Stromal cell of bone marrow (primary cell): ENCODE data around the gene ILK.

ENCODE experiments used
- DNase-seq: peaks from one replicate; pipeline ENCODE4 v3.0.0-alpha.2; 2012; ENCODE audit warnings: low read depth

The ILK gene

DNA sequence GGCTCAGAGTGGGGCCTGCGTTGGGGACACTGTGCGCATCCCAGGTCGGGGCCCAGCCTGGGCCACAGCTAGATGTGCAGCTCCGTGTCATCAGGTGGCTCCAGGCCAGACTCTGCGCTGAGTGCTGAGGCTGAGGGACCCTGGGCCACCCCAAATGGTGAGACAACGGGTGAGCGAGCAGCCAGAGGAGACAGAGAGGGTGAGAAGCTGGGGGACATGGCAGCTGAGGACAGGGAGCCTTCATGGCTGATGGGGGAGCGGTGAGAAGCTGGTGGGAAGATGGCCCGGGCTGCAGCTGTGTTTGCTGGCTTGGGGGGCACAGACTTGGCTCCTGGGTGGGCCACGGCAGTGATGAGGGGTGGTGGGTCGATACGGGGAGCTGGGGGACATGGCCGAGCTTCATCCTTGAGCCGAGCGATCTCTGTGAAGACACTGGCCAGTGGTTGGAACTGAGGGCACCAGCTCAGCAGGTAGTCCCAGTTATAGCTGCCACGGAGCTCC lies 18.2 kb downstream of the ILK start:
- DNase-seq = no peak

DNA sequence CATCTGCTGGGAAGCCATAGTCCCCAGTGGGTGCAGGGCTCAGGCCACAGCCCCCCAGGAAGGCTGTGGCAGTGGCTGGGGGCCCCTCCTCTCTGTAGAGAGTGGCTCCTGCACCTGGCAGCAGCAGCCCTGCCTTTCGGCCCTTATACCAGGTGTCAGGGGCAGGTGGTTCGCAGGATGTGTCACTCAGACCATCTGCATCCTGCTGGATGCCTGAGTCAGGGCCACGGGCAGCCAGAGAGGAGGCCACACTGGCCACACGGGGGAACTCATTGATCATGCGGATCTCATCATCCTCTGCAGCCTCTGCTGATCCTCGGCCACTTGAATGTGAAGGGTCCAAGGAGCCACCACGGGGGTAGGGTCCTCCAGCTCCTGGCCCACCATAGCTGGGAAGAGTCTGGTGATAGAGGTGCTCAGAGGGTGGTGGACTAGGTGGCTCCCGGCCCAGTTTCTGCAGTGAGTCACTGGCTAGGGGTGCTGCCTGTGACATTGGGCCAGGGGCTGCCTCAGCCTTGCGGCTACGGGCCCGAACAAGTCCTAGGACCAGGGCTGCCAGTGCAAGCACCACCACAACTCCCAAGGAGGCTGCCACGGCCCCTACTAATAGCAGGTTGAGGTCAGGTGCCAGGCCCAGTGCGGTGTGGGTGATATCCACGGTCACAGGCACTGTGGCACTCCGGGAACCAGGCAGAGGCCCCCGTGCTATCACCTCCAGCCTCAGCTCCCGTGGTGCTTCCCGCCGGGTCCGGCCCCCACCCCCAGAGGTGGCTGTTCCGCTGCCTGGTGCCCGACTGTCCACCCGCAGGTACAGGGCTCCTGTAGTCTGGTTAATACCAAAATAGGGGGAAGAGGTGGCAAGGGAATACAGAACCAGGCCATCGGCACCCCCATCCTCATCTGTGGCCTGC lies 18.9 kb downstream of the ILK start:
- no peak for DNase-seq

DNA sequence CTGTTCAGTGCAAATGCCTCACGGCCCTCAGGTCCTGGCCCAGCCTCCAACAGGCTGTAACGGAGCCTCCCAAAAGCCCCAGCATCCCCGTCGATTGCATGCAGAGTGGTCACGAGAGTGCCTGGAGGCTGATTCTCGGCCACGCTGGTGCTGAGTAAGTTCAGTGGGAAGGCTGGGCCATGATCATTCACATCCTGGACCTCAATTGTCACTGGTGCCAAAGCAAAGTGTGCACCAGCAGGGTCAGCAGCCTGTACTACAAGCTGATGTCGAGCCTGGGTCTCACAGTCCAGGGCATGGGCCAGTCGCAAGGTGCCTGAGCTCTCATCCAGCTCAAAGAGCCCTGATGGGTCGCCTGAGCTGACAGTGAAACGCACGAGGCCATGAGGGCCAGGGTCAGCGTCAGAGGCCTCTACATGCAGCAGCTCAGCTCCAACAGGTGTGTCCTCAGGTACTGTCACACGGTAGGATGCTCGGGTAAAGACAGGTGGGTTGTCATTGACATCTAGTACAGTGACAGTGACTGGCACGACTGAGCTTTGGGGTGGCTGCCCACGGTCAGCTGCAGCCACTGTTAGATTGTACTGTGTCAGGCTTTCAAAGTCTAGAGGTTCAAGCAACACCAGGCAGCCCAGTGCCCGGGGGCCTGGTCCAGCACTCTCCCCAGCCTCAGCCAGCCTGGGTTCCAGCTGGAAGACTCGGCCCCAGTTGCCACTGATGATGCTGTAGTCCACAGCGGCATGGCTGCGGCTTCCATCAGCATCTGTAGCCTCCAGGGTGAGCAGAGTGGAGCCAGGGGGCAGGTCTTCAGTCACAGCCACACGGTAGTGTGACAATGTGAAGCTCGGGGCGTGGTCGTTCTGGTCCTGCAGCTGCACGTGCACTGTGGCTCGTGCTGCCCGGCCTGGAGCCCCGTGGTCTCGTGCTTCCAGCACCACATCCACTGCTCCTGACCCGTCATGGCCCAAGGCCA lies 20.1 kb downstream of the ILK start:
- DNase-seq = no peak

DNA sequence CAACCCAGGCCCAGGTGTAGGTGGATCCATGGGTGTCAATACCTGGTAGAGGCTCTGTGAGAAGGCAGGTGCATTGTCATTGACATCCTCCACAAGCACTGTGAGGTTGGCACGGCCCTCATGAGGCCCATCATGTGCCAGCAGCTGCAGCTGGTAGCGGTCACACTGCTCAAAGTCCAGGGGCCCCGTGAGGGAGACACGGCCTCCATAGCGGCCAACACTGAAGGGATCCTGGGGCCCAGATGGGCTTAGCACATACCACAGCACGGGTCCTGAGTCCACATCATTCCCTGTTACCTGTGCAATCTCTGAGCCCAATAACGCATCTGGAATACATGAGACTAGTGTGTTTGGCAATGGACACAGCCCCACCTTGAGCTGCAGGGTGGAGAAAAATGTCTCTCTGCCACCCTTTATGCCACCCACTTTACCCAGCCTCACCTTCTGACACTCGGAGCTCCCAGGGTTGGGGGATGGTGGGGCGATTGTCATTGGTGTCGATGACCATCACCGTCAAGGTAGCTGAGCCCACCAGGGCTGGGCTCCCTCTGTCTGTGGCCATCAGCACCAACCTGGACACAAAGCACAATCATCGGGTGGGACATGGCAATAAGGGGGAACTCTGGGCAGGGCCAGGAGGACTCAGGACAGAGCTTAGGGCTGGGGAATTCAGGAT lies 21.7 kb downstream of the ILK start:
- no peak for DNase-seq

DNA sequence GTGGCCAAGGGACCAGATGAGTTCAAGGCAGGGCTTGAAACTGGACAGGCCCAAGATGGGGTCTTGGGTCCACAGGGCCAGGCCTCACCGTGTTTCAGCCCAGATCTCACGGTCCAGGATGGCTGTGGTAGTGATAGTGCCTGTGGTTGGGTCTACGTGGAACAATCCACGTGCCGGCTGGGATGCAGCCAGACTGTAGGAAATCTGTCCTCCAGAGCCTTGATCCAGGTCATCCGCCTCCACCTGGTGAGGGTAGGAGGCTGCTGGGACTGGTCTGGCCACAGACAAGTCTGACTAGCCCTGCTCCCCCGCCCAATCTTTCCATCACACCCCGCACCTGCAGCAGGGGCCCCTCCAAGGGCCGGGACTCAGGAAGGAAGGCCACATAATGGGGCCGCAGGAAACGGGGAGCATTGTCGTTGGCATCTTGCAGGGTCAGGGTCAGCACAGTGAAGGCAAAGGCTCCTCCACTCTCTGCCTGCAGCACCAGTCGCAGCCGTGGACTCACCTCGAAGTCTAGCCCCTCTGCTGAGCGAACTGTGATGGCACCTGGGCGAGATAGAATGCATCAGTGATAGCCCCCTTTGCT lies 22.4 kb downstream of the ILK start:
- no peak for DNase-seq

DNA sequence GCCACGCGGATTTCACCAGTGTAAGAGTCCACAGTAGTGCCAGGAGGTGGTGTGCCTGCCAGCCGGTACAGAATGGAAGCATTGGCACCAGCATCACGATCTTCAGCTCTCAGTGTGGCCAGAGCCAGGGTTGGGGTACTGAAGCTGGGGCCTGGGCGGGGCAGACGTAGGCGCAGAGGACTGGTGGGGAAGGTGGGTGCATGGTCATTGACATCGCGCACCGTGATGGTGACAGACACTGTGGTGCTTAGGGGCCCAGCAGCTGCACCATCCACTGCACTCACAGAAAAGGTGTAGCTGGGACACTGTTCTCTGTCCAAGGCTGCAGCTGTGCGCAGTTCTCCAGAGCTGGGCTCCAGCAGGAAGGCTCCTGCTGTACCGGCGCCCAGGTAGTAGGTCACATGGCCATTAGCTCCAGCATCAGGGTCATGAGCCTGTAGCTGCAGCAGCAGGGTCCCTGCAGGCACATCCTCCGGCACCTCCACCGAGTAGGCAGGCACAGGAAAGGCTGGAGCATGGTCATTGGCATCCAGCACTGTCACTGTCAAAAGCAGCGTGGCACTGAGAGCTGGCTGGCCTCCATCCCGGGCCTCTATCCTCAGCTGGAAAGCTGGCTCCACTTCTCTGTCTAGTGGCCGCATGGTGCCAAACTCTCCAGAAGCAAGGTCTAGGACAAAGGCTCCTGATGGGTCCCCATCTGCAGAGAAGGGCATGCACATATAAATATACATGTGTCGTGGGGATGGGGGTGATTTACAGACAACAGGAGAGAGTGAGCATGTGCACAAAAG lies 23.6 kb downstream of the ILK start:
- DNase-seq = no peak

DNA sequence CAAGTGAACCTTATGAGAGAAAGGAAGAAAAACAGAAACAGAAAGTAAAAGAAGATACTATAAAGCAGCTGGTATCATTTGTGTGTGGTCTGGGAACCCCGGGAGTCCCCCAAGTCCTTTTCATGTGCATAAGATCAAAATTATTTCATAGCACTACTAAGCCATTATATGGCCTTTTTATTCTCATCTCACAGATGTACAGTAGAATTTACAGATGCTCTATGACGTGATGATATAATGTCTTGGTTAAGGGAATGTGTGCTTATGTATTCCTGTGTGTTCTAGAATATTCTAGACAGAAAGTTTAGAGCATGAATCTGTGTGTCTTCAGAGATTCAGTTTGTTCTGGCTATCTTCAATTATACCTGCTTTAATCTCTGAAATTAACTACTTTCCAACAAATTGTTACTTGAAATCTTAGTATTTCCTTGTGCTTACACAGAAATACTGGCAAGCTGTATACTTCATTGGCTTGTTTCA lies 24.2 kb downstream of the ILK start:
- DNase-seq = no peak

DNA sequence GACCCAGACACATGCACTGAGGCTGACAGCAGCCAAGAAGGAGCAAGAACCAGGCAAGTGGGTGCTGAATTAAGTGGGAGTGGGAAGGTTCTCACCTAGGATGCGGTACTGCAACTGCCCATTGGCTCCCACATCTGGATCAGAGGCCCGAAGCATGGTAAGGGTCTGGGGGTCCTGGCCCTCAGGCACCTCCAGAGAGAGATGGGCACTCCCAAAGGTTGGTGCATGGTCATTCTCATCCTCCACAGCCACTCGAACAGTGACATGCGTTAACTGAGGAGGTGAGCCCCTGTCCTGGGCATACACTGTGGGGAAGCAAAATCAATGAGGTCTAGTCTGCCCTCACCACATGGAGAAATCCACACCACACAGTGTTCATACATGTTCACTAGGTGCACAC lies 25.0 kb downstream of the ILK start:
- DNase-seq = no peak

DNA sequence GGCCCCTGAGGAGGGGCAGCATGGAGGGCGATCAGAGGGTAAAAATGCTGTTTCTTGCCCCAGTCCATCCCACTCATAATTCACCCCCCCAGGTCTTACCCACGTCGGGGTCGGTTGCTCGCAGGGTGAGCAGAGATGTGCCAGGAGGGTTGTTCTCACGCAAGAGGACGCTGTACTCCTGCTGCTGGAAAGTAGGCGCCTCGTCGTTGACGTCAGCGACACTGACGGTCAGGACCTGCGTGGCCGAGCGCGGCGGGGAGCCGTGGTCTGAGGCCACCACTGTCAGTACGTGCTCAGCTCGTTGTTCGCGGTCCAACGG lies 26.0 kb downstream of the ILK start:
- no peak for DNase-seq

DNA sequence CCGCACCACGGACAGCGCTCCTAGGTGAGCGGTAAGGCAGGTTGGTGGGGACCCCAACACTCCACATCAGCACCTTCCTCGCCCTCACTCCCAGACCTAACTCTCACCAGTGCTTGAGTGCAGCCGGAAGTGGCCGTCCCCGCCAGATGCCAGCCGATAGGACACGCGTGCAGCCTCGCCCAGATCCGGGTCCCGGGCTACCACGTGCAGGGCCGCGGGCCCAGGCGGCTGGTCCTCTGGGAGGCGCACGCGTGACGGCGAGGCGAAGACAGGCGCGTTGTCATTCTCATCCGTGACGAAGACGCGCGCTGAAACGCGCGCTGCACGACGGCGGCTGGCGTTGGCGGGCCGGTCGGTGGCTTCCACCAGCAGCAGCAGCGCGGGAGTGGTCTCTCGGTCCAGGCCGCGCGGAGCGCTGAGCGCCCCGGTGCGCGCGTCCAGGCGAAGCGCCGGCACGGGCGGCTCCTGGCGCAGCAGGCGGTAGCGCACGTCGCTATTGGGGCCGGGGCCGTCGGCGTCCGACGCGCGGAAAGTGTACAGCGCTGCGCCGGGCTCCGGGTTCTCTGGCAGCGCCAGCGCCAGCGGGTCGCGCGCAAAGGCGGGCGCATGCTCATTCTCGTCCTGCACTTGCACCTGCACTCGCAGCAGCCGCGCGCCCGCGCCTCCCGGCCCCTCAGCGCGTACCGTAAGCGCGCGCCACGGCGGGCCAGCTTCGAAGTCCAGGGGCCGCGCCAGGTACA lies 26.5 kb downstream of the ILK start:
- no peak for DNase-seq

DNA sequence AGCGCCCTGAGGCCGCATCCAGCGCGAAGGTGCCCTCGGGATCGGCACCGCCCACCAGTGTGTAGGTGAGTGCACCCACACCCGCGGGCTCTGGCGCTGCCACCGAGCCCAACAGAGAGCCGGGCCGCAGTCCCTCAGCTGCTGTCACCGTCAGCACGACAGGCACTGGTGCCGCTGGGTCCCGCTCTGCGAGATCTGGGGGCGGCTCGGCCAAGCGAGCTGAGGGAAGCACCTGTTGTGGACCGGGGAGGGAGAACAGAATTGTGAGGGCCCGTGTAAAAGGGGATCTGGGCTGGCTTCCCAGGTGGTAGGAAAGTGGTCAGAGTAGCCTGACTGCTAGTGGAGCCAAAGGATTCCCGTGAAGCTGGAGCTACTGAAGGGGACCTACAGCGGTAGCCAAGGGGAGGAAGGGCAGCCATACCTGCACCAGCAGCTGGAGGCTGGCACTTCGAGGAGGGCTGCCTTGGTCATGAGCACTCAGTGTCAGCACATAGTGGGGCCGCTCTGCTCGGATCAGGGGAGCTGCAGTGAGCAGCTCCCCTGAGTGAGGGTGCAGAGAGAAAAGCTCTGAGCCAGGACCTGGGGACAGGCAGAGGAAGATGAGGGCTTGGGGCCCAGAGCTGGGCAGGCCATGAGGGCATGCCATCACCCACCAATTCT lies 27.2 kb downstream of the ILK start:
- no peak for DNase-seq

DNA sequence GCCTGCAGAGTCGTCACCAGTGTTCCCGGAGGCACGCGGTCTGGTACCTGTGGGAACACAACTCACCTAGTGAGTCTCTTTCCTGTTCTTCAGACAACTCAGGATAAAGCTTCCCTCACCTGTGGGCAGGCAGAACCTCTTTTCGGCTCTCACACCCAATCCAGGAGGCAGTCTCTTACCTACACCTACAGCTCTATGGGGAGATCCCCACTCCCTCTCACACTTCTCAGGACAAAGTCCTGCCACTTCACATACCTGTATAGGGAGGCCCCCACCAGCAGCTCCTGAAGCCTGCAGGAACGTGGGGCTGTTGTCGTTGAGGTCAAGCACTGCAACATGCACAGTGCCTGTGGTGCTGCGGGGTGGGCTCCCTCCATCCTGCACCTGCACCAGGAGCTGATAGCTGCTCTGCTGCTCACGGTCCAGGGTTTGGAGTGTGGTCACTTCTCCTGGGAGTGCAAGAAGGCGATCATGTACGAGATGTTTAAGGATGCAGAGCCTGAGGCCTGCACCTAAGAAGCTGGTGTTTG lies 27.9 kb downstream of the ILK start:
- no peak for DNase-seq

DNA sequence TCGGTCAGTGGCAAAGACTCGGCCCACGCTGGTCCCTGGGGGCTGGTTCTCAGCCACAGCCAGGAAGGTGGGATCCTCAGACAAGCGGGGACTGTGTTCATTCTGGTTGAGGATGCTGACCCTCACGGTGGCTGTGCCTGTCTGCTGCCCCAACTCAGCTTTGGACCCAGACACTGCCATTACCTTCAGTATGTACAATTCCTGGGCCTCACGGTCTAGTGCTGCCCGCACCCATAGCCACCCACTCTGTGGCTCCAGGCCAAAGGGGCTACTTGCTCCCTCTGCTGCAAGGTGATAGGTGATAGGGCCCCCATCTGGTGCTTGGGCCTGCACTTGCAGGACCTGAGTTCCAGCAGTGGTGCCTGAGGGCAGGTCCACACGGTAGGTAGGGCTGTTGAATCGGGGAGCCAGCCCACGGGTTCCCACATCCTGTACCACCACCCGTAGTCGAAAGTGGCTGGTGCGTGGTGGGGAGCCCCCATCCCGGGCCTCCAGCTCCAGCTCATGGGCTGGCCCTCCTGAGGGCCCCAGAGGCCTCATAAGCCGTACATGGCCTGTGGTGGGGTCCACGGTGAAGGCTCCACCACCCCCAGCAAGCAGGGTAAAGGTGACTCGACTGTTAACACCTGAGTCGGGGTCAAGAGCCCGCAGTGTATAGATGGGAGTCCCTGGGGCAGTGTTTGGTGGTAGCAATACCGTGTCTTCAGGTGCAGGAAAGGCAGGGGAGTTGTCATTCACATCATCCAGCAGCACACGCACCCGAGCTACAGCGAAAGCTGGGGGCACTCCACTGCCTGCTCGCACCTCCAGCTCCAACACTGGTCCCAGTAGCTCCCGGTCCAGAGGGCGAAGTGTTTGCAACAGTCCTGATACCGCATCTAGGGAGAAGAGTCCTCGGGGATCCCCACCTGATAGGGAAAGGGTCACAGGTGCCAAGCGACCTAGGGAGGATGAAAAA lies 28.8 kb downstream of the ILK start:
- no peak for DNase-seq

DNA sequence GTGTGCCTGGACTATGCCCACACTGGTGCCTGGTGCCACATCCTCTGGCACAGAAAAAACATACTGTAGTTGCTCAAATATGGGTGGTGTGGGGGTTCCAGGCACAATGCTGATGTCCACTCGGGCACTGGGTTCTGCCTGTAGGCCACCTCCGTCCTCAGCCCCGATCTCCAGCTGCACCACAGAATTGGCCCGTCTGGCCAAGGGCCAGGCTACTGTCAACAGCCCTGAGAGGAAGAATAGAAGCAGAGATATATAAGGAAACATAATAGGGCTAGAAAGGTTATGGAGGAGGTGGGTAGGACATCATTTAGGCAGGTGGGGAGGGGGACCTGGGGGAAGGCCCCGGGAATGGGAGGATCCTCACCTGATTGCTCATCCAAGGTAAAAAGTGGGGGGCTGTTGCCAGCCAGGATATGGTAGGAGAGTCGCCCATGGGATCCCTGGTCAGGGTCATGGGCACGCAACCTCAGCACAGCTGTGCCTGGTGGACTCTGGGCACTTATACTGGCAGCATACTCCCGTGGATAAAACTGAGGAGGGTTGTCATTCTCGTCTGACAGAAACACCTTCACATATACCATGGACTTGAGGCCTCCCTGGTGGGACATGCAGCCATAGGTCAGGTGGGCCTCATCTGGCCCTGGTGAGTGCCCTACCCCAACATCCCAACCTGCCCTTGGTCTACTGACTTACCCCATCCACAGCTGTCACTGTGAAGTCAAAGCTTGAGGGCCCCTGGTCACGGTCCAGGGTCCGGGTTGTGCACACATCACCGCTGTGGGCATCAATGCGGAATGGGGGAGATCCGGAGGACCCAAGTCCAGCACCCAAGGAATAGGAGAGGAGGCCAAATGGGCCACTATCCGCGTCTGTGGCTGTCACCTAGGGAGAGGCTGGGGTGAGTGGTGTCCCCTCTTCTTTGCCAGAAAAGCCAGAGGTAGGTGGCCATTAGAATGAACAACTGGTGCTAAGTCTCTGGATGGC lies 30.1 kb downstream of the ILK start:
- no peak for DNase-seq

DNA sequence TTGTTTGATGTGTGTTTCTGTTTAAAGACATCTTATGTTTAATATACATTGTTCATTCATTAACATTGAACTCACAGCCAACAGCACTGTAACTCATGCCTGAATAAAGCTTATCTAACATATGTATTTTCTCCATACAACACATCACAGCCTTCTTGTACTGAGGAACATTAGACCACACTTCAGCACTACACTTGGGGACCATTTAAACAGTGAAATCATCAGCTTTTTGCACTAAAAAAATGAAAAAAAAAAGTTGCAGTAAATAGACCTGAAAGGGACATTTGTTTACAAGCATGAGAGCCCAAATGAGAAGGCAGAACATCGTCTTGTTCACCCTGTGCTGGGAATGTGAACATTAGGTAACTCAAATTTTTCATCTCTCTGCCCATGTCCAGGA lies 31.0 kb downstream of the ILK start:
- no peak for DNase-seq

DNA sequence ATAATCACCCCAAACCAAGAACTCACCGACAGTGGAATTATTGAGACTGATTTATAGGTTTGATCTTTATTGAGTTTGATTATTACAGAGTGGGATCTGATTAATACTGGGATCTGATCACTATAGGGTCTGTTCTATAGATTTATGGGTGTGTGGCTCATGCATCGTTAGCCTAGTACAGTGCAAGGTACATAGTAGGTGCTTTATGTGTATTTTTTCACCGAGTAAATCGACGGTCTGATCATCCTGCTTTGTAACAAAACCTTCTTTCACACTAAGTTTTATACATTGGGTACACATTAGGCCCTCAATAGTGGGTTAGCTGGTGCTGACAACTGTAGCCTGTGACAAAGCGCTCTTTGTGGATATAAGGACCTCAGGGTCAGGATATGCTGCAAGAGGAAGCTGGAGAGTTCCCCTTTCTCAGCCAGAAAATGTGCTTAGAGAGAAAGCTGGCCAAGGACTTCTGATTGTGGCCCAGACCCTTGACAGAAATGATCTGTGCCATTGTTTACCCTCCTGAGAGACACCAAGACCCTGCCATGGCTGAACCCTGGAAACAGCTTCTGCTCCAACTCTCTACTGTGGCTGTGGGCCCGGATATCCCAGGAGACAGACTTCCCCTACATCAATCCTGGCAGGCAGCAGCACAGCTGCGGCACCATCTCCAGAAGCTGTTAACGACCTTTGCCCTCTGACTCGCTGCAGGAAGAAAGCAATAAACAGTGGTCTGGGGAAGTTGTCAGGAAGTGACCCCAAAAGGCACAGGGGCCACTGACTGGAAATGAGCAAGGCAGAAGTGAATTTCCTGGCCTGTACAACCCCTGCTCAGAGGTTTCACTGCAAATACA lies 31.7 kb downstream of the ILK start:
- DNase-seq = no peak
